HepG2 (cell line): ENCODE results near the gene HOXD12. TPM values are rescaled to one million over a fixed set of nuclear protein-coding genes. Genes with fewer than 3 reads are reported as not detected.

Source experiments
- ATAC-seq: fragments of 200-7000 bp; cut with Tn5 transposase; 3 replicates; pipeline ENCODE4 v1.9.1; 2020; ENCODE audit warnings: mild to moderate bottlenecking, moderate library complexity
- BruUV-seq: library from RNA; stranded (reverse); fragments of 400-500 nt; replicated peaks from 2 replicates; lab custom pipeline; 2021; lab: Mats Ljungman, UMichigan
- CTCF ChIA-PET: fragments of 300-600 bp; formaldehyde crosslinking; extraction: SDS; loops from one replicate; lab custom pipeline; 2021; ENCODE audit warnings: low total read pairs, inconsistent platforms, low intra/inter-chr PET ratio; lab: Yijun Ruan, JAX
- POLR2A ChIA-PET: fragments of 350-600 bp; sonication (Branson Sonifier 250); formaldehyde crosslinking; loops from one replicate; lab custom pipeline; 2020; ENCODE audit warnings: antibody characterized with exemption, inconsistent platforms; lab: Yijun Ruan, JAX
- DNase-seq: peaks from one replicate; pipeline ENCODE4 v3.0.0-alpha.2; 2015; ENCODE audit warnings: low spot score
- FAIRE-seq: peaks from 3 replicates; lab custom pipeline; 2011; peaks lifted over from hg19 to GRCh38; lab: Jason Lieb, UNC
- H2AFZ ChIP-seq: one replicate; pipeline ENCODE4 v1.6.1; 2011; ENCODE audit warnings: low read length, inconsistent platforms
- H3K27ac ChIP-seq: fragments of 300-600 bp; 3 replicates; pipeline ENCODE4 v1.8.0; 2011; ENCODE audit warnings: mixed run types, mild to moderate bottlenecking, mixed read lengths, low read length, inconsistent platforms; ENCODE audit not compliant: insufficient read depth; ENCODE audit errors: extremely low read length
- H3K27me3 ChIP-seq, 2 experiments: fragments of 200-600 bp in 1 of 2; 2 replicates in 1 of 2; 3 replicates in 1 of 2; pipeline versions ENCODE4 v1.6.0 to v1.8.0; 2011; ENCODE audit warnings: low read length in 2 of 2, mild to moderate bottlenecking in 2 of 2, moderate library complexity in 2 of 2, inconsistent platforms in 1 of 2; ENCODE audit not compliant: insufficient read depth in 2 of 2, control insufficient read depth in 1 of 2
- H3K36me3 ChIP-seq, 2 experiments: fragments of 200-600 bp in 1 of 2; replicated peaks in 1 of 2; 2 replicates in 1 of 2; 3 replicates in 1 of 2; pipeline versions ENCODE4 v1.5.1 to v1.8.0; 2011; ENCODE audit warnings: low read length in 2 of 2, inconsistent platforms in 1 of 2; ENCODE audit not compliant: insufficient read depth in 2 of 2, control insufficient read depth in 1 of 2
- H3K4me1 ChIP-seq: 2 replicates; pipeline ENCODE4 v1.5.1; 2012; ENCODE audit warnings: low read length, inconsistent platforms; ENCODE audit not compliant: insufficient read depth
- H3K4me2 ChIP-seq: 2 replicates; pipeline ENCODE4 v1.6.0; 2011; ENCODE audit warnings: low read depth, low read length, inconsistent platforms
- H3K4me3 ChIP-seq, 3 experiments: fragments of 200-600 bp in 1 of 3; sonication (generic), shearing (Covaris generic) in 1 of 3; replicated peaks in 1 of 3; 2 replicates each; pipeline ENCODE4 v1.5.1; 2011 to 2016; ENCODE audit warnings: low read length in 3 of 3, inconsistent platforms in 2 of 3, low read depth in 2 of 3, mild to moderate bottlenecking in 2 of 3, control low read depth in 1 of 3, mixed read lengths in 1 of 3; ENCODE audit not compliant: insufficient read depth in 1 of 3
- H3K79me2 ChIP-seq: one replicate; pipeline ENCODE4 v1.6.1; 2011; ENCODE audit warnings: low read length, inconsistent platforms; ENCODE audit not compliant: insufficient read depth
- H3K9ac ChIP-seq: 2 replicates; pipeline ENCODE4 v1.6.0; 2011; ENCODE audit warnings: mild to moderate bottlenecking, low read depth, low read length, inconsistent platforms; ENCODE audit not compliant: insufficient read depth
- H3K9me3 ChIP-seq: 2 replicates; pipeline ENCODE4 v1.5.1; 2012; ENCODE audit warnings: mild to moderate bottlenecking, low read length
- H4K20me1 ChIP-seq: 2 replicates; pipeline ENCODE4 v1.6.0; 2011; ENCODE audit warnings: inconsistent platforms, mild to moderate bottlenecking, low read length, moderate library complexity; ENCODE audit not compliant: insufficient read depth
- ATF2 ChIP-seq: sonication (generic); formaldehyde crosslinking; IDR thresholded peaks from 2 replicates; pipeline ENCODE4 v1.4.0; 2020; ENCODE audit warnings: missing genetic modification reagents
- BCL6 ChIP-seq: IDR thresholded peaks from 2 replicates; pipeline ENCODE4 v1.6.1; 2016; ENCODE audit warnings: missing genetic modification reagents, missing compliant biosample characterization
- KLF11 ChIP-seq: IDR thresholded peaks from 2 replicates; pipeline ENCODE4 v1.6.1; 2016; ENCODE audit warnings: missing compliant biosample characterization
- MATR3 ChIP-seq: sonication (generic); formaldehyde crosslinking; IDR thresholded peaks from 2 replicates; pipeline ENCODE4 v1.4.0; 2020; ENCODE audit warnings: missing genetic modification reagents
- NFE2L2 ChIP-seq: fragments of 150-350 bp; IDR thresholded peaks from 2 replicates; pipeline ENCODE4 v1.6.1; 2014; ENCODE audit warnings: low read length
- SMC3 ChIP-seq: IDR thresholded peaks from 2 replicates; pipeline ENCODE4 v1.6.1; 2011; ENCODE audit warnings: low read length, improper control_type of control experiment
- SOX13 ChIP-seq, 3 experiments: fragments of 450-650 bp in 1 of 3; sonication (generic) in 1 of 3; formaldehyde crosslinking in 1 of 3; IDR thresholded peaks in 2 of 3; conservative IDR thresholded peaks in 1 of 3; 2 replicates each; pipeline versions ENCODE4 v1.5.0 to v1.6.1; 2016 to 2020; ENCODE audit warnings: antibody characterized with exemption in 1 of 3, mild to moderate bottlenecking in 1 of 3, missing compliant biosample characterization in 1 of 3, missing genetic modification reagents in 1 of 3, moderate library complexity in 1 of 3
- SRY ChIP-seq: sonication (generic); formaldehyde crosslinking; IDR thresholded peaks from 2 replicates; pipeline ENCODE4 v1.8.0; 2022; ENCODE audit warnings: mild to moderate bottlenecking, missing genetic modification reagents
- STAT5B ChIP-seq: sonication (generic); formaldehyde crosslinking; IDR thresholded peaks from 2 replicates; pipeline ENCODE4 v1.4.0; 2020; ENCODE audit warnings: missing genetic modification reagents
- ZMYM2 ChIP-seq: sonication (generic); formaldehyde crosslinking; IDR thresholded peaks from 2 replicates; pipeline ENCODE4 v1.8.0; 2022; ENCODE audit warnings: mild to moderate bottlenecking, missing genetic modification reagents
- ZNF142 ChIP-seq: sonication (generic); formaldehyde crosslinking; IDR thresholded peaks from 2 replicates; pipeline ENCODE4 v1.4.0; 2020; ENCODE audit warnings: missing genetic modification reagents
- ZNF263 ChIP-seq: sonication (generic); formaldehyde crosslinking; IDR thresholded peaks from 2 replicates; pipeline ENCODE4 v1.4.0; 2020; ENCODE audit warnings: missing genetic modification reagents
- ZNF367 ChIP-seq: sonication (generic); formaldehyde crosslinking; IDR thresholded peaks from 2 replicates; pipeline ENCODE4 v1.4.0; 2020; ENCODE audit warnings: missing genetic modification reagents, borderline replicate concordance
- ZNF841 ChIP-seq: sonication (generic); formaldehyde crosslinking; IDR thresholded peaks from 2 replicates; pipeline ENCODE4 v1.8.1; 2023; ENCODE audit warnings: missing genetic modification reagents, borderline replicate concordance
- WGBS: methylation state at CpG from one replicate; pipeline ENCODE4 v1.1.6; 2017; ENCODE audit warnings: low lambda C conversion rate; 5-methylcytosine and 5-hydroxymethylcytosine counted together
- in situ Hi-C: cut with HindIII; loops from 2 replicates; pipeline ENCODE4 v1.10.0; 2017; ENCODE audit warnings: low pct_unique_long_range_greater_than_20kb; ENCODE audit not compliant: extremely low pct_ligation_motif_present
- intact Hi-C: fragments of 100-400 bp; cut with micrococcal nuclease; formaldehyde crosslinking; loops from one replicate; pipeline ENCODE4 v1.10.0; 2022; ENCODE audit not compliant: unreplicated experiment
- polyA plus RNA-seq, 8 experiments: library from polyadenylated mRNA; depleted of rRNA in 3 of 8; stranded (reverse) in 7 of 8; unstranded in 1 of 8; fragments of >200 nt; fragmentation: Illumina TruSeq in 4 of 8; extraction: Trizol in 4 of 8; gene quantifications; 2 replicates each; pipeline versions ENCODE4 v1.2.1 to v1.2.3, GENCODE V29; 2011 to 2016; ENCODE audit warnings: low read depth in 4 of 8, missing spikeins in 1 of 8, mixed read lengths in 1 of 8; ENCODE audit not compliant: insufficient read depth in 1 of 8
- total RNA-seq, 5 experiments: library from RNA; depleted of rRNA; stranded (reverse); fragments of >200 nt; fragmentation: Illumina TruSeq; extraction: Trizol; gene quantifications; 2 replicates each; pipeline ENCODE4 v1.2.3, GENCODE V29; 2016; ENCODE audit warnings: low read depth in 1 of 5
- TF ChIP-seq, protein P1 (sequence below): sonication (generic); formaldehyde crosslinking; IDR thresholded peaks from 2 replicates; pipeline ENCODE4 v1.4.0; 2020; ENCODE audit warnings: mild to moderate bottlenecking, missing genetic modification reagents
- TF ChIP-seq, protein P2 (sequence below): sonication (generic); formaldehyde crosslinking; IDR thresholded peaks from 2 replicates; pipeline ENCODE4 v1.5.0; 2020; ENCODE audit warnings: missing genetic modification reagents

The HOXD12 gene
- total and polyA plus RNA-seq, 2 of the 13 experiments (the other 11 are each of a cell fraction or from before 2014, with no cell fraction given), result not detected

- Histone ChIP-seq H3K79me2 (no peaks in the 10 kb centered on the region), H3K9ac (no peak overlapping the region), H3K4me2 (no peak overlapping the region), H2AFZ (no peak overlapping the region), H3K36me3 (no peaks in the 10 kb centered on the region), H3K9me3 (no peaks in the 10 kb centered on the region), H4K20me1 (no peaks in the 10 kb centered on the region; the same call in 1 of the 2 replicates), H3K27me3 (peaks cover 15 to 81% of the 10 kb centered on the region in 2 experiments), H3K27ac (no peak overlapping the region), H3K4me3 (no peak overlapping the region), H3K4me1 (no peaks in the 10 kb centered on the region)
- intact Hi-C loops (loop anchor here (1.0 to 2.0 kb wide), 4 partner anchors 427 to 1022 kb away; no protein-coding TSS in a partner anchor), in situ Hi-C loops (loop anchor here (5.0 kb wide), 4 partner anchors 425 to 1020 kb away; no protein-coding TSS in a partner anchor)
- ChIA-PET CTCF (interaction anchor here (0.7 to 3.0 kb wide), 10 partner anchors 14 to 1021 kb away, joined by 3 to 44 read pairs (median 8); no protein-coding TSS in a partner anchor), POLR2A (no interaction called here)
- no peak for ATAC-seq
- BruUV-seq, result no TSS peak
- FAIRE-seq, result peak; percentile 83
- DNase-seq, result peak; percentile 13
- 2% methylated on average over 13 of the region's 13 CpGs for WGBS
- TF ChIP-seq ZNF263 (CRISPR knock-in tag) (no peak), SMC3 (peak; percentile 86), ZNF841 (no peak), MATR3 (CRISPR knock-in tag) (no peak), ATF2 (CRISPR knock-in tag) (no peak), SOX13 (IDR thresholded peaks at IDR 0.05) (no peak), SOX13 (CRISPR knock-in tag; conservative IDR thresholded peaks at IDR 0.05 in 1 of 2, IDR thresholded peaks at IDR 0.05 in 1 of 2) (no peak), KLF11 (CRISPR knock-in tag) (no peak), SRY (CRISPR knock-in tag) (no peak), STAT5B (CRISPR knock-in tag) (no peak), BCL6 (CRISPR knock-in tag) (no peak), ZMYM2 (CRISPR knock-in tag) (no peak), ZNF367 (no peak), ZNF142 (CRISPR knock-in tag) (no peak), NFE2L2 (no peak)
- TF ChIP-seq, protein P1, sequence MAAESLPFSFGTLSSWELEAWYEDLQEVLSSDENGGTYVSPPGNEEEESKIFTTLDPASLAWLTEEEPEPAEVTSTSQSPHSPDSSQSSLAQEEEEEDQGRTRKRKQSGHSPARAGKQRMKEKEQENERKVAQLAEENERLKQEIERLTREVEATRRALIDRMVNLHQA, result no peak
- TF ChIP-seq, protein P2, sequence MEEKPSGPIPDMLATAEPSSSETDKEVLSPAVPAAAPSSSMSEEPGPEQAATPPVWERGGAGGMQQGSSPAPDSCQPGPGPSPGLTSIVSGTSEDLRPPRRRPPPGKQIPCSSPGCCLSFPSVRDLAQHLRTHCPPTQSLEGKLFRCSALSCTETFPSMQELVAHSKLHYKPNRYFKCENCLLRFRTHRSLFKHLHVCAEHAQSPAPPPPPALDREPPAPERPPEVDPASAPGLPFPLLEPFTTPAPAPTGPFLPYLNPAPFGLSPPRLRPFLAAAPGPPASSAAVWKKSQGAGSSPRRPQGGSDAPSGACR, result no peak
Observed at GRCh38 chr2:176126929-176127773, 27.6 kb downstream of the HOXD12 start.
